GM12875 (cell line): ENCODE measurements around the gene TGFB3.

ENCODE experiments used
- H3K4me3 ChIP-seq: one replicate; pipeline ENCODE4 v1.5.1; 2011; ENCODE audit warnings: low read depth, low read length, control low read depth
- TF ChIP-seq, protein P1 (sequence below): IDR thresholded peaks from 2 replicates; pipeline ENCODE4 v1.5.1; 2011; ENCODE audit warnings: low read depth, mild to moderate bottlenecking, control low read depth, inconsistent platforms, low read length, moderate library complexity, borderline replicate concordance; ENCODE audit not compliant: insufficient read depth

TGFB3 gene

GRCh38 chr14:75972801-75973421, 8.9 kb downstream of the TGFB3 start:
- TF ChIP-seq, protein P1, sequence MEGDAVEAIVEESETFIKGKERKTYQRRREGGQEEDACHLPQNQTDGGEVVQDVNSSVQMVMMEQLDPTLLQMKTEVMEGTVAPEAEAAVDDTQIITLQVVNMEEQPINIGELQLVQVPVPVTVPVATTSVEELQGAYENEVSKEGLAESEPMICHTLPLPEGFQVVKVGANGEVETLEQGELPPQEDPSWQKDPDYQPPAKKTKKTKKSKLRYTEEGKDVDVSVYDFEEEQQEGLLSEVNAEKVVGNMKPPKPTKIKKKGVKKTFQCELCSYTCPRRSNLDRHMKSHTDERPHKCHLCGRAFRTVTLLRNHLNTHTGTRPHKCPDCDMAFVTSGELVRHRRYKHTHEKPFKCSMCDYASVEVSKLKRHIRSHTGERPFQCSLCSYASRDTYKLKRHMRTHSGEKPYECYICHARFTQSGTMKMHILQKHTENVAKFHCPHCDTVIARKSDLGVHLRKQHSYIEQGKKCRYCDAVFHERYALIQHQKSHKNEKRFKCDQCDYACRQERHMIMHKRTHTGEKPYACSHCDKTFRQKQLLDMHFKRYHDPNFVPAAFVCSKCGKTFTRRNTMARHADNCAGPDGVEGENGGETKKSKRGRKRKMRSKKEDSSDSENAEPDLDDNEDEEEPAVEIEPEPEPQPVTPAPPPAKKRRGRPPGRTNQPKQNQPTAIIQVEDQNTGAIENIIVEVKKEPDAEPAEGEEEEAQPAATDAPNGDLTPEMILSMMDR: no peak
- H3K4me3 ChIP-seq: no peak overlapping the region

DNA sequence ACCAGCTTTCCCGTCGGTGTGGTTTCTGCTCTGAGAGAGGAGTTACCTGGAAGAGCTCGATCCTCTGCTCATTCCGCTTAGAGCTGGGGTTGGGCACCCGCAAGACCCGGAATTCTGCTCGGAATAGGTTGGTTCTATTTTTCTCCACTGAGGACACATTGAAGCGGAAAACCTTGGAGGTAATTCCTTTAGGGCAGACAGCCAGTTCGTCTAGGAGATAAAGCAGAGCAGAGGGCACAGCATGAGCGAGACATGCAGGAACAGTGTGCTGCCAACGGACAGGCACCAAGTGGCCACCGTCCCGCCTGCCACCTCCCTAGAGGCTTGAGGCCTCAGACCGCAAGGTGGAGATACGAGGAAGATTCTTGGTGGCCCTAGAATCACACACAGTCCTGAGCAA, 10.3 kb downstream of the TGFB3 start:
- H3K4me3 ChIP-seq: no peak overlapping the region
- TF ChIP-seq, protein P1: no peak

GRCh38 chr14:75970989-75971388, 10.8 kb downstream of the TGFB3 start:
- no peak overlapping the region for H3K4me3 ChIP-seq
- TF ChIP-seq, protein P1: no peak

GRCh38 chr14:75969891-75970290, 11.9 kb downstream of the TGFB3 start:
- TF ChIP-seq, protein P1: no peak
- no peak overlapping the region for H3K4me3 ChIP-seq

DNA sequence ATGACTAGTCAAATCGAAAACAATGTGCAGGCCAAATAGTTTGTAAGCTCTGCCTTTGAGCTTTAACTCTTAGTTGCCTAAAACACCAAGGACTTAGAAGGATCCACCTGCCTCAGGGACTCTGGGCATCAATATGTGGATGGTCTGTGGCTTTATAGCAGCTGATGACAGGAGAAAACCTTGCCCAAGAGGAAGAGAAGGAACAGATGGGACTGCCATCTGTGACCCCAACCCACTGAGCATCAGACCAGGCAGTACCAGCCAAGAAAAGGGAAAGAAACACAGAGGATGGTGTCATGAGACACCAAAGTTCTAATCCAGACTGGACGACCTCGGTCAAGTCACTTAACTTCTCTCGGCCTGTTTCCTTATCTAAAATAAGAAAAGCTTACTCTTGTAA, 12.7 kb downstream of the TGFB3 start:
- TF ChIP-seq, protein P1: no peak
- H3K4me3 ChIP-seq: no peak overlapping the region

GRCh38 chr14:75968456-75968855, 13.3 kb downstream of the TGFB3 start:
- TF ChIP-seq, protein P1: no peak
- H3K4me3 ChIP-seq: no peak overlapping the region

DNA sequence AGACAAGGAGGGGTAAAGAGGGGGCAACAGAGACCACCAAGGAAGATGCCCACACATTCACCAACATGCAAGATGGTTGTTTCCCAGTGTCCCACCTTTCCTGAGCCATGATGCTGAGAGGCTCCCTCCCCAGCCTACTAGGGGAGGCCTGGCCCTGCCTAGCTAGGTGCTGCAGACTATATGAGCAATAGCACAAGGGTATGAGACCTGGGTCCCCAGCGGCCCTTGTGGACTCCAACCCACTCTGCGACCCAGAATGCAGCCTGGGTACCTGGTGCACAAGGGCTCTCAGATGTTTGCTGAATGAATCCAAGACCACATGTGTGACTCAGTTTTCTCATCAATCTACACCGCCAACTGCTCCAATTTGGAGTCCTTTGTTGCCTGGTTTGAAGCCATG, 13.9 kb downstream of the TGFB3 start:
- TF ChIP-seq, protein P1: no peak
- no peak overlapping the region for H3K4me3 ChIP-seq
